HG02610 (cell line): Measurements from ENCODE around the gene CSF3.

ENCODE experiments used
- ATAC-seq: cut with Tn5 transposase; IDR thresholded peaks from one replicate; pipeline ENCODE4 v1.9.1; 2021; ENCODE audit warnings: mild to moderate bottlenecking, moderate library complexity; ENCODE audit not compliant: unreplicated experiment

CSF3 gene

GRCh38 chr17:40022961-40023541 lies 7.8 kb downstream of the CSF3 start:
- no peak for ATAC-seq

GRCh38 chr17:40023590-40024292 lies 8.5 kb downstream of the CSF3 start:
- no peak for ATAC-seq

GRCh38 chr17:40024901-40025300 lies 9.7 kb downstream of the CSF3 start:
- no peak for ATAC-seq

GRCh38 chr17:40025559-40025958 lies 10.3 kb downstream of the CSF3 start:
- ATAC-seq, result no peak

GRCh38 chr17:40025991-40026815 lies 11.0 kb downstream of the CSF3 start:
- no peak for ATAC-seq

GRCh38 chr17:40026816-40027613 lies 11.8 kb downstream of the CSF3 start:
- ATAC-seq, result no peak

- no peak for ATAC-seq
Observed at GRCh38 chr17:40027614-40028012, 12.4 kb downstream of the CSF3 start.

GRCh38 chr17:40028595-40028994 lies 13.4 kb downstream of the CSF3 start:
- ATAC-seq, result no peak

- no peak for ATAC-seq
Observed at GRCh38 chr17:40031706-40032105, 16.5 kb downstream of the CSF3 start.

- no peak for ATAC-seq
Observed at GRCh38 chr17:40032322-40033320, 17.4 kb downstream of the CSF3 start.

- no peak for ATAC-seq
Observed at GRCh38 chr17:40033339-40033738, 18.1 kb downstream of the CSF3 start.

- no peak for ATAC-seq
Observed at GRCh38 chr17:40034426-40035161, 19.4 kb downstream of the CSF3 start.

GRCh38 chr17:40035162-40035559 lies 19.9 kb downstream of the CSF3 start:
- no peak for ATAC-seq

- no peak for ATAC-seq
Observed at GRCh38 chr17:40038882-40039513, 23.8 kb downstream of the CSF3 start.

- no peak for ATAC-seq
Observed at GRCh38 chr17:40041196-40041595, 26.0 kb downstream of the CSF3 start.

- no peak for ATAC-seq
Observed at GRCh38 chr17:40056379-40057015, 41.3 kb downstream of the CSF3 start.

GRCh38 chr17:40058186-40058784 lies 43.0 kb downstream of the CSF3 start:
- no peak for ATAC-seq

- no peak for ATAC-seq
Observed at GRCh38 chr17:40058865-40059264, 43.6 kb downstream of the CSF3 start.
